ENCODE measurements around the gene MCUR1. TPM values are rescaled to one million over a fixed set of nuclear protein-coding genes. Genes with fewer than 3 reads are reported as not detected.
A peak's percentile ranks its signal among the peaks of the same experiment; 100 is the strongest.
"Not testable (repeated sequence)": the region's sequence is repeated elsewhere in the genome, so short reads cannot be mapped to it uniquely, and the experiment has no call there.

Gene MCUR1
- total and polyA plus RNA-seq, 4 donors: 6.6 to 32.9 (median 18.3) TPM

GRCh38 chr6:13832778-13833177 lies 18.4 kb upstream of the MCUR1 start:
- Histone ChIP-seq H3K4me3 (ENCODE audit: low read length in 2 of 2) (no peak overlapping the region), H3K27me3 (ENCODE audit: control insufficient read depth in 1 of 2, insufficient read depth in 2 of 2, low read length in 1 of 2) (peaks cover 0 to 2% of the 10 kb centered on the region in 2 donors), H3K9me3 (ENCODE audit: control insufficient read depth, low read length) (peaks cover 7% of the 10 kb centered on the region), H3K4me1 (ENCODE audit: control insufficient read depth in 1 of 2, insufficient read depth in 2 of 2, low read length in 2 of 2) (peaks cover 0 to 1% of the 10 kb centered on the region in 2 donors), H3K27ac (ENCODE audit: low read depth in 1 of 2, low read length in 2 of 2) (no peak overlapping the region), H3K36me3 (ENCODE audit: control insufficient read depth in 1 of 2, insufficient read depth in 2 of 2, low read length in 1 of 2) (no peaks in the 10 kb centered on the region)
- intact Hi-C loops (cut with DNase I): no loop called here
- 85 to 93% methylated on average over 1 of the region's 1 CpG for WGBS, 2 donors
- ATAC-seq (ENCODE audit: low FRiP score): no peak
- no peak for DNase-seq

GRCh38 chr6:13831615-13832014 lies 17.3 kb upstream of the MCUR1 start:
- Histone ChIP-seq H3K4me1 (ENCODE audit: control insufficient read depth in 1 of 2, insufficient read depth in 2 of 2, low read length in 2 of 2) (peaks cover 0 to 1% of the 10 kb centered on the region in 2 donors), H3K9me3 (ENCODE audit: control insufficient read depth, low read length) (peaks cover 7% of the 10 kb centered on the region), H3K4me3 (ENCODE audit: low read length in 2 of 2) (no peak overlapping the region), H3K27ac (ENCODE audit: low read depth in 1 of 2, low read length in 2 of 2) (no peak overlapping the region), H3K27me3 (ENCODE audit: control insufficient read depth in 1 of 2, insufficient read depth in 2 of 2, low read length in 1 of 2) (peaks cover 0 to 2% of the 10 kb centered on the region in 2 donors), H3K36me3 (ENCODE audit: control insufficient read depth in 1 of 2, insufficient read depth in 2 of 2, low read length in 1 of 2) (no peaks in the 10 kb centered on the region)
- DNase-seq (no peak), ATAC-seq (ENCODE audit: low FRiP score) (no peak)
- WGBS, 2 donors: 56 to 59% methylated on average over 7 of the region's 7 CpGs
- intact Hi-C loops (cut with DNase I): no loop called here

GRCh38 chr6:13830803-13831202 lies 16.4 kb upstream of the MCUR1 start:
- H3K9me3 ChIP-seq (ENCODE audit: control insufficient read depth, low read length): peaks cover 6% of the 10 kb centered on the region
- WGBS, 2 donors: 84 to 93% methylated on average over 4 of the region's 4 CpGs
- DNase-seq (no peak), ATAC-seq (ENCODE audit: low FRiP score) (no peak)
- H3K4me3 ChIP-seq (ENCODE audit: low read length in 2 of 2): no peak overlapping the region
- H3K36me3 ChIP-seq (ENCODE audit: control insufficient read depth in 1 of 2, insufficient read depth in 2 of 2, low read length in 1 of 2): no peaks in the 10 kb centered on the region
- intact Hi-C loops (cut with DNase I): no loop called here
- peaks cover 0 to 2% of the 10 kb centered on the region in 2 donors for H3K27me3 ChIP-seq (ENCODE audit: control insufficient read depth in 1 of 2, insufficient read depth in 2 of 2, low read length in 1 of 2)
- peaks cover 0 to 1% of the 10 kb centered on the region in 2 donors for H3K4me1 ChIP-seq (ENCODE audit: control insufficient read depth in 1 of 2, insufficient read depth in 2 of 2, low read length in 2 of 2)
- no peak overlapping the region for H3K27ac ChIP-seq (ENCODE audit: low read depth in 1 of 2, low read length in 2 of 2)

- H3K27me3 ChIP-seq (ENCODE audit: control insufficient read depth in 1 of 2, insufficient read depth in 2 of 2, low read length in 1 of 2); H3K27ac ChIP-seq (ENCODE audit: low read depth in 1 of 2, low read length in 2 of 2); H3K36me3 ChIP-seq (ENCODE audit: control insufficient read depth in 1 of 2, insufficient read depth in 2 of 2, low read length in 1 of 2); ATAC-seq (ENCODE audit: low FRiP score); H3K4me3 ChIP-seq (ENCODE audit: low read length in 2 of 2); DNase-seq; H3K9me3 ChIP-seq (ENCODE audit: control insufficient read depth, low read length); intact Hi-C loops (cut with DNase I); H3K4me1 ChIP-seq (ENCODE audit: control insufficient read depth in 1 of 2, insufficient read depth in 2 of 2, low read length in 2 of 2): not testable (repeated sequence)
- 71% methylated on average over 5 of the region's 5 CpGs for WGBS, 2 donors
Observed at GRCh38 chr6:13829419-13829818, 15.1 kb upstream of the MCUR1 start.

- WGBS, 2 donors: 88 to 89% methylated on average over 11 of the region's 11 CpGs
- ATAC-seq (ENCODE audit: low FRiP score); DNase-seq; H3K27ac ChIP-seq (ENCODE audit: low read depth in 1 of 2, low read length in 2 of 2); H3K9me3 ChIP-seq (ENCODE audit: control insufficient read depth, low read length); intact Hi-C loops (cut with DNase I); H3K27me3 ChIP-seq (ENCODE audit: control insufficient read depth in 1 of 2, insufficient read depth in 2 of 2, low read length in 1 of 2); H3K4me3 ChIP-seq (ENCODE audit: low read length in 2 of 2); H3K4me1 ChIP-seq (ENCODE audit: control insufficient read depth in 1 of 2, insufficient read depth in 2 of 2, low read length in 2 of 2); H3K36me3 ChIP-seq (ENCODE audit: control insufficient read depth in 1 of 2, insufficient read depth in 2 of 2, low read length in 1 of 2): not testable (repeated sequence)
Observed at GRCh38 chr6:13828656-13829301, 14.4 kb upstream of the MCUR1 start.

- 94 to 97% methylated on average over 2 of the region's 2 CpGs for WGBS, 2 donors
- Histone ChIP-seq H3K27ac (ENCODE audit: low read depth in 1 of 2, low read length in 2 of 2) (no peak overlapping the region), H3K4me3 (ENCODE audit: low read length in 2 of 2) (no peak overlapping the region), H3K9me3 (ENCODE audit: control insufficient read depth, low read length) (peaks cover 6% of the 10 kb centered on the region), H3K4me1 (ENCODE audit: control insufficient read depth in 1 of 2, insufficient read depth in 2 of 2, low read length in 2 of 2) (peaks cover 0 to 1% of the 10 kb centered on the region in 2 donors), H3K36me3 (ENCODE audit: control insufficient read depth in 1 of 2, insufficient read depth in 2 of 2, low read length in 1 of 2) (no peaks in the 10 kb centered on the region), H3K27me3 (ENCODE audit: control insufficient read depth in 1 of 2, insufficient read depth in 2 of 2, low read length in 1 of 2) (peaks cover 0 to 2% of the 10 kb centered on the region in 2 donors)
- no peak for ATAC-seq (ENCODE audit: low FRiP score)
- DNase-seq: no peak
- intact Hi-C loops (cut with DNase I): no loop called here
Observed at GRCh38 chr6:13827032-13827431, 12.7 kb upstream of the MCUR1 start.

- Histone ChIP-seq H3K36me3 (ENCODE audit: control insufficient read depth in 1 of 2, insufficient read depth in 2 of 2, low read length in 1 of 2) (no peaks in the 10 kb centered on the region), H3K27ac (ENCODE audit: low read depth in 1 of 2, low read length in 2 of 2) (no peak overlapping the region), H3K27me3 (ENCODE audit: control insufficient read depth in 1 of 2, insufficient read depth in 2 of 2, low read length in 1 of 2) (peaks cover 0 to 2% of the 10 kb centered on the region in 2 donors), H3K9me3 (ENCODE audit: control insufficient read depth, low read length) (peaks cover 6% of the 10 kb centered on the region), H3K4me1 (ENCODE audit: control insufficient read depth in 1 of 2, insufficient read depth in 2 of 2, low read length in 2 of 2) (peaks cover 0 to 1% of the 10 kb centered on the region in 2 donors), H3K4me3 (ENCODE audit: low read length in 2 of 2) (no peak overlapping the region)
- ATAC-seq (ENCODE audit: low FRiP score): no peak
- DNase-seq: no peak
- whole genome bisulfite sequencing, 2 donors: 81 to 90% methylated on average over 1 of the region's 1 CpG
- intact Hi-C loops (cut with DNase I): no loop called here
Observed at GRCh38 chr6:13825871-13826270, 11.5 kb upstream of the MCUR1 start.

GRCh38 chr6:13818341-13818740 lies 4.0 kb upstream of the MCUR1 start:
- WGBS, 2 donors: 93 to 98% methylated on average over 2 of the region's 2 CpGs
- DNase-seq (no peak), ATAC-seq (ENCODE audit: low FRiP score) (no peak)
- Histone ChIP-seq H3K9me3 (ENCODE audit: control insufficient read depth, low read length) (no peaks in the 10 kb centered on the region), H3K27ac (ENCODE audit: low read depth in 1 of 2, low read length in 2 of 2) (no peak overlapping the region), H3K36me3 (ENCODE audit: control insufficient read depth in 1 of 2, insufficient read depth in 2 of 2, low read length in 1 of 2) (no peaks in the 10 kb centered on the region), H3K4me3 (ENCODE audit: low read length in 2 of 2) (no peak overlapping the region), H3K4me1 (ENCODE audit: control insufficient read depth in 1 of 2, insufficient read depth in 2 of 2, low read length in 2 of 2) (no peaks in the 10 kb centered on the region), H3K27me3 (ENCODE audit: control insufficient read depth in 1 of 2, insufficient read depth in 2 of 2, low read length in 1 of 2) (no peaks in the 10 kb centered on the region)
- intact Hi-C loops (cut with DNase I): loop anchor here in 1 of 2 donors (10.0 kb wide), 1 partner anchor 246 kb away; no protein-coding TSS in a partner anchor

GRCh38 chr6:13814938-13815575 lies 700 bp upstream of the MCUR1 start:
- H3K36me3 ChIP-seq (ENCODE audit: control insufficient read depth in 1 of 2, insufficient read depth in 2 of 2, low read length in 1 of 2): no peaks in the 10 kb centered on the region
- peaks cover 0 to 2% of the 10 kb centered on the region in 2 donors for H3K4me1 ChIP-seq (ENCODE audit: control insufficient read depth in 1 of 2, insufficient read depth in 2 of 2, low read length in 2 of 2)
- H3K27me3 ChIP-seq (ENCODE audit: control insufficient read depth in 1 of 2, insufficient read depth in 2 of 2, low read length in 1 of 2): no peaks in the 10 kb centered on the region
- 31 to 32% methylated on average over 8 of the region's 8 CpGs for WGBS, 2 donors
- intact Hi-C loops (cut with DNase I): loop anchor here in 1 of 2 donors (5.0 to 10.0 kb wide), 2 partner anchors 103 to 250 kb away; partner anchors contain the start of gene RANBP9
- DNase-seq (no peak), ATAC-seq (ENCODE audit: low FRiP score) (no peak)
- H3K9me3 ChIP-seq (ENCODE audit: control insufficient read depth, low read length): no peaks in the 10 kb centered on the region
- peak overlapping the region; percentile 52 to 79 for H3K4me3 ChIP-seq (ENCODE audit: low read length in 2 of 2)
- H3K27ac ChIP-seq (ENCODE audit: low read depth in 1 of 2, low read length in 2 of 2): peak overlapping the region in 1 of 2 donors; percentile 37
